ENCODE measurements around the gene APCDD1.
A peak's percentile ranks its signal among the peaks of the same experiment; 100 is the strongest.
"Not testable (repeated sequence)": the region's sequence is repeated elsewhere in the genome, so short reads cannot be mapped to it uniquely, and the experiment has no call there.

The APCDD1 gene

GRCh38 chr18:10497206-10497749 lies 42.8 kb downstream of the APCDD1 start:
- DNase-seq = no peak

DNA sequence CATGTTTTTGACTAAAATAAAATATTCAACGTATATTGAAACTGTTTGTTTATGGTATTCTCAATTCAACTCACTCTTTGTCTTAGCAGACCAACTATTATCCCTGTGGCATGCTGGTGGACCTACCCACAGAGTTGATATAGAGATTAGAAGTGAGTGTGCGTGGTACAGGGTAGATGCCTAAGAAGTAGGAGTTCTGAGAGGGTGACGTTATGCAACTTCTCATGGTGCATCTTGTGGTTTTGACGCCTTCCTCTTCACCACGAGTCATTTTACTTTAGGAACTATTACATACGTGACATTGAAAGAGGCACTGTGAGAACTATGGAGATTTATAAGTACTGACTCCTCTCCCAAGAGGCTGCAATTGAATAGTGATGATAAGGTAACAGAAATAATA lies 44.8 kb downstream of the APCDD1 start:
- no peak for DNase-seq

- DNase-seq = no peak
Measured at GRCh38 chr18:10500038-10500437, 45.6 kb downstream of the APCDD1 start.

DNA sequence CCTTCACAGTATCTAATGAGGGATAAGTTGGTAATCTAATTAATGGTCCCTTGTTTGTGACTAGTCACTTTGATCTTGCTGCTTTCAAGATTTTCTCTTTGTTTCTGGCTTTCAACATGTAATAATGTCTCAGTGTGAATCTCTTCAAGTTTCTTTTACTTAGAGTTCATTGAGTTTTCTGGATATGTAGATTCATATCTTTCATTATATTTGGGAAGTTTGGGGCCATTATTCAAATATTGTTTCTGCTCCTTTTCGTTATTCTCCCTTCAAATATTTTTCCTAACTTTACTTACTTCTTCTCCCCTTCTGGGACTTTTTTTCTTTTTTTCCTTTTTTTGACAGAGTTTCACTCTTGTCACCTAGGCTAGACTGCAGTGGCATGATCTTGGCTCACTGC lies 50.3 kb downstream of the APCDD1 start:
- no peak for DNase-seq

DNA sequence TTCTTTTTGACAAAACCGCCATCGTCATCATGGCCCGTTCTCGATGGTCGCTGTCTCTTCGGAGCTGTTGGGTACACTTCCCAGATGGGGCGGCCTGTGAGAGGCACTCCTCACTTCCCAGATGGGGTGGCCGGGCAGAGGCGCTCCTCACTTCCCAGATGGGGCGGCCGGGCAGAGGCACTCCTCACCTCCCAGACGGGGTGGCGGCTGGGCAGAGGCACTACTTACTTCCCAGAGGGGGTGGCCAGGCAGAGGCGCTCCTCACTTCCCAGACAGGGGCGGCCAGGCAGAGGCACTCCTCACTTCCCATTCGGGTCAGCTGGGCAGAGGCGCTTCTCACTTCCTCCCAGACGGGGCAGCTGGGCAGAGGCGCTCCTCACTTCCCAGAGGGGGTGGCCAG lies 51.5 kb downstream of the APCDD1 start:
- DNase-seq = not testable (repeated sequence)

- no peak for DNase-seq
Measured at GRCh38 chr18:10508591-10508990, 54.2 kb downstream of the APCDD1 start.

DNA sequence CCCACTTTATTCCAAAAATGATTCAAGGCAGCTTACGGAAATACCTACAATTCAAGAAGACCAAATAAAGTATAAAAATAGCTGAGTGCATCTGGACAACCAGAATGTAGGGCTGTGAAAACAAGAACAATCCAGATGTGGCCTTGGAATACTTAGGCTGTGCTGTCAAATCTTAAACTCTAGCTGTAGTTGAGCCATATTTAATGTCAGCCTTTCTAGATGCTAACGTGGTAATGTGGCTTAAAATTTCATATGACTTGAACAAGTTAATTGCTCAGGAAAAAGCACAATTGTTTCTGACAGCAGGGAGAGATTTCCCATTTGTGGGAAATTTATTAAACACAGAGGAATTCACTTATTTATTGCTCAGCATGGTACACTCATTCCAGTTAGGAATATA lies 56.8 kb downstream of the APCDD1 start:
- DNase-seq = no peak

DNA sequence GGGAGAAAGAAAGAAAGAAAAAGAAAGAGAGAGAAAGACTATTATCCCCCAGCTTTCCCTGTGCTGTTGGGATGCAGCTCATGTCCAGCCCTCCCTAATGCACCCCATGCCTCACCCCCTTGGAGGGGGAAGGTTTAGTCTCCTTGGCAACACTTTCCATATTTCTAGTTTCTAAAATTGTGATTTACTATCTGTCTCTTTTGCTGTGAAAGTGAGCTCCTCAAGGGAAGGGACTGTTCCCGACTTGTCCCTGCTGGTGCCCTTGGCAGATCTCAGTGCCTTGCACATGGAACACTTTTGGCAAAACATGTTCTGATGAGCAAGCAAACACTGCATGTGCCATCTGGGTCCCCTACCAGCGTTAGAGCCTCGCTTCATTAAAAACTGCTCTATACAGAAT lies 59.6 kb downstream of the APCDD1 start:
- DNase-seq = no peak

DNA sequence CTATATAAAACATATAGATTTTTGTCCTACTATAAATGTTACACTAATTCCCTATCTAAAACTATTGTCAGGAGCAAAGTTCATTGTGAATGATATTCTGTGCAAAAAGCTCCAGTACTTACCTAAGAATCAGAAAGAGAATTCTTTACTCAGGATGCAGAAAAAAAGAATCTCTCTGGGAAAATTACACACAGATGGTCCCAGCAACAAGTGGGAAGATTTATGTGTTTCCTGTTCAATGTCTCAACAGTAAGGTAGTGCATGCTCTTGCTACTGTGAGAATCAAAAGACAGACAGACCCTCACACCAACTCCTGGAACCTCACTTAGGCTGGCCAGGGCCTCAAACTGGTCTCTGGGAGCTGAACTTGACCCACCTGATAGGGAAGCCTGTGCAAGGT lies 60.2 kb downstream of the APCDD1 start:
- DNase-seq = no peak

- DNase-seq = no peak
Measured at GRCh38 chr18:10515456-10515855, 61.0 kb downstream of the APCDD1 start.

- no peak for DNase-seq
Measured at GRCh38 chr18:10516078-10516477, 61.6 kb downstream of the APCDD1 start.

GRCh38 chr18:10518595-10519255 lies 64.3 kb downstream of the APCDD1 start:
- DNase-seq = no peak

DNA sequence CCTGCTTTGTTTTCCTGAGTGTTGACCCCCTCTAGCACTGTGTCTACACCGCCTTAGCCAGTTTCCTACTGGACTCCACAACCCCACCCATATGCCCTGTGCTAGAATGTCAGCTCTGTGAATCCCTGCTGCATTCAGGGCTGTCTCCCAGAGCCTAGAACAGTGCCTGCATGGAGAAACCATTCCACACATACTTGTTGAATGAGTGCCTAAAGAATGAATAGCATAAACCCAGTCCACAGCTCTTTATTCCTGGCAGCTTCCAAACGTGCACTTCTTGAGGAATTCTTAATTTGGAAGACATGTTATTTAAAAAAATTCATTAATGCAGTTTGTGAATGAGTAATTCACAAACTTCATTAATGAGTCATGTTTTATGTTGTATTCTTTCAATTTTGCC lies 64.9 kb downstream of the APCDD1 start:
- DNase-seq = no peak

GRCh38 chr18:10519999-10520935 lies 65.8 kb downstream of the APCDD1 start:
- DNase-seq = peak; percentile 83

- no peak for DNase-seq
Measured at GRCh38 chr18:10521566-10521965, 67.1 kb downstream of the APCDD1 start.

GRCh38 chr18:10522574-10522973 lies 68.1 kb downstream of the APCDD1 start:
- no peak for DNase-seq

- no peak for DNase-seq
Measured at GRCh38 chr18:10523544-10523943, 69.1 kb downstream of the APCDD1 start.

- no peak for DNase-seq
Measured at GRCh38 chr18:10524507-10525370, 70.3 kb downstream of the APCDD1 start.

DNA sequence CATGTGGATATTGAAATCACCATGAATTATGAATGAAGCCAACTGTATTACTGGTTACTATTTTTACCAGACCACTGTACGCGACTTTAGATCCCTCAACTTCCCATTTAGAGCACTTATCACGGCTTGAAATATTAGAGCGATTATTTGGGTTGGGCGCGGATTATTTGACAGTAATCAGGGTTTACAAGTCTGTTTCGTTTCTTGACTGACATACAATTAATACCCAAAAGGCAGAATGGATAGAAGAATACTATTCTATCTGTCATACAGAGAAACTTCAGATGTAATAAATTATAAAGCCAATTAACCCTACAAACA lies 70.9 kb downstream of the APCDD1 start:
- DNase-seq = no peak

DNA sequence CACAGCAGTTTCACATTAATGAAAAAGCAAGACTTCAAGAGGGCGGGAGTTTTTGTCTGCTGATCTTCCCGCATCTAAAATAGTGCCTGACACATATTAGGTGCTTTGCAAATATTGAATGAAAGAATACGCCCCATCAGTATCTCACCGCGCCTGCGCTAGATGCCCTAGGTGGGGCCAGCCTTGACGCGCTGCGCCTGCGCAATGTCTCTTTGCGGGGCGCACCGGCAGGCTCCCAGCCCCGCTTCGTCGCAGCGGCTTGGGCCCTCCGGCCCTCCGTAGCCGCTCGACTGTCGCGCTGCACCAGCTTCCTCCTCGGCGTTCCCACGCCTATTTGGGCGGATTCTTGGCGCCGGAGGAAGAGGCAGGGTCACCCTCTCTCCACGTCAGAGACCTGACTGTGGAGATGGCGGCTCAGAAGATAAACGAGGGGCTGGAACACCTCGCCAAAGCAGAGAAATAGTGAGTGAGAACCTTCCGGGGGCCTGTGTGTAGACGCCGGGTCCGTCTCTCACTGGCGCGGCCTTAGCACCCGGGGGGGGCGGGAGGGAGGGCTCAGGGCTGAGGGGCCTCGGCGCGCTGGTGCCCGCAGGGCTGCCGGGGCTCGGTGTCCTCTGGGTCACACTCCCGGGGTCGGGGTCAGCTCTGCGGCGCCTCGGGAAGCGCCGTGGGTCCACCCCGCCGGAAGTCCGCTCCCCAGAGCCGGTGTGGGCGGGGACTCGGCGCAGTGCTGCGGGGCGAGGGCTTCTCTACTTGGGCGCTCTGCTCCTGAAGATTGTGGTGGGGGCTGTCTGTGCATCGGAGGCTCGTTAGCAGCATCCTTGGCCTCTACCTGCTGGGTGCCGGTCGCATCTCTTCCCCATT lies 71.5 kb downstream of the APCDD1 start, which contains the start of gene NAPG:
Gene NAPG, plus strand, starts transcription at position 331 of the 864 bp plus-strand sequence. Its CDS starts 76 bp downstream, at position 407.
- DNase-seq = peak; percentile 91

- no peak for DNase-seq
Measured at GRCh38 chr18:10526561-10526949, 72.1 kb downstream of the APCDD1 start.

DNA sequence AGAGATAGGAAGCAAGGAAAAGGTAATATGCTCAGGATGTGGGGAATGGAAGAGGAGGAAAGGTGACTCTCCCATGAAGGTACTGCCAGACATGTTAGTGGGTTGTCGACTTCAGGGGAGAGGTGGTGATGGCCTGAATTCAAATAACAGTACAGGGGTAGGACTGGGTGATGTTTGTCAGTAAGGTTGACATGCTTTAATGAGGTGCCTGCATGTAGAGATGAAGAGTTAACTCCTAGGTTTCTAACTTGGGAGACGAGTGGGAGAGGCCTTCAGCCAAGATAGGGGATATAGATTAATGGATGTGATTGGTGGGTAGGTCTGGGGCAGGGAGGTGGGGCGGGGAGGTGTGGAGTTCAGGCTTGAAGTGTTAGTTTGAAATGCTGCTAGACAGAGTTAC lies 74.0 kb downstream of the APCDD1 start:
- no peak for DNase-seq
